GM13977 (cell line): ENCODE data around the gene COL11A1.
A peak's percentile ranks its signal among the peaks of the same experiment; 100 is the strongest.

Experiments used
- DNase-seq: peaks from one replicate; pipeline ENCODE4 v3.0.0; 2012; ENCODE audit warnings: low spot score
- in situ Hi-C: fragments of 300-500 bp; cut with MboI; formaldehyde crosslinking; loops from one replicate; pipeline ENCODE4 v1.12.0; 2022; ENCODE audit warnings: low sequenced_read_pairs, low pct_unique_long_range_greater_than_20kb, mixed read lengths, inconsistent platforms; ENCODE audit not compliant: unreplicated experiment
- TF ChIP-seq, protein P1 (sequence below): IDR thresholded peaks from 2 replicates; pipeline ENCODE4 v1.5.1; 2012; ENCODE audit warnings: mild to moderate bottlenecking, control low read depth; ENCODE audit not compliant: insufficient read depth; ENCODE audit errors: extremely low read depth, missing control alignments

The COL11A1 gene

DNA sequence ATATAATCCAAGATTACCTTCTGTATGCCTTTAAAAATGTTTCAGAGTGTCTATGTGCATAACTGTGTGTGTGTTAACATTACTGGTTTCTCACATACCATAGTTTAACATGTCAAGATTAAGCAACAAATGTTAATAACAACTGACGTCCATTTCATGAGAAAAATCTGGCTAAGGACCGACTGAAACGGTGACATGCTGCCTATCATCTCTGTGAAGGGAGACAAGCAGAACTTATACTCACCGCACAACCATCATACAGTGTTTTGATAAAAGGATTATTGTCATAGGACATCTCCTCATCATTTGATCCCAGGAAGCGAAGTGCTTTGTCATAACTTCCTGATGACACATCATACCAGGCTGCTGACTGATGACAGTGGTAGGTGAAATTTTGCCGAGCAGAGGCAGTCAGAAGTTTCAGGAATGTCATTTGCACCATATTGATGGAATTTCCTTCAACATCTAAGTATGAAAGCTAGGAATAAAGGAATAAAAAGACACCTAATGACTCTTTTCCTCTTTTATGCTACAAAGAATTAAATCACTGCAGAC lies 228.8 kb downstream of the COL11A1 start:
- DNase-seq, result no peak
- TF ChIP-seq, protein P1, sequence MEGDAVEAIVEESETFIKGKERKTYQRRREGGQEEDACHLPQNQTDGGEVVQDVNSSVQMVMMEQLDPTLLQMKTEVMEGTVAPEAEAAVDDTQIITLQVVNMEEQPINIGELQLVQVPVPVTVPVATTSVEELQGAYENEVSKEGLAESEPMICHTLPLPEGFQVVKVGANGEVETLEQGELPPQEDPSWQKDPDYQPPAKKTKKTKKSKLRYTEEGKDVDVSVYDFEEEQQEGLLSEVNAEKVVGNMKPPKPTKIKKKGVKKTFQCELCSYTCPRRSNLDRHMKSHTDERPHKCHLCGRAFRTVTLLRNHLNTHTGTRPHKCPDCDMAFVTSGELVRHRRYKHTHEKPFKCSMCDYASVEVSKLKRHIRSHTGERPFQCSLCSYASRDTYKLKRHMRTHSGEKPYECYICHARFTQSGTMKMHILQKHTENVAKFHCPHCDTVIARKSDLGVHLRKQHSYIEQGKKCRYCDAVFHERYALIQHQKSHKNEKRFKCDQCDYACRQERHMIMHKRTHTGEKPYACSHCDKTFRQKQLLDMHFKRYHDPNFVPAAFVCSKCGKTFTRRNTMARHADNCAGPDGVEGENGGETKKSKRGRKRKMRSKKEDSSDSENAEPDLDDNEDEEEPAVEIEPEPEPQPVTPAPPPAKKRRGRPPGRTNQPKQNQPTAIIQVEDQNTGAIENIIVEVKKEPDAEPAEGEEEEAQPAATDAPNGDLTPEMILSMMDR, result no peak
- in situ Hi-C loops, result no loop called here

- TF ChIP-seq, protein P1, result no peak
- in situ Hi-C loops, result no loop called here
- no peak for DNase-seq
Measured at GRCh38 chr1:102875756-102876155, 232.6 kb downstream of the COL11A1 start.

DNA sequence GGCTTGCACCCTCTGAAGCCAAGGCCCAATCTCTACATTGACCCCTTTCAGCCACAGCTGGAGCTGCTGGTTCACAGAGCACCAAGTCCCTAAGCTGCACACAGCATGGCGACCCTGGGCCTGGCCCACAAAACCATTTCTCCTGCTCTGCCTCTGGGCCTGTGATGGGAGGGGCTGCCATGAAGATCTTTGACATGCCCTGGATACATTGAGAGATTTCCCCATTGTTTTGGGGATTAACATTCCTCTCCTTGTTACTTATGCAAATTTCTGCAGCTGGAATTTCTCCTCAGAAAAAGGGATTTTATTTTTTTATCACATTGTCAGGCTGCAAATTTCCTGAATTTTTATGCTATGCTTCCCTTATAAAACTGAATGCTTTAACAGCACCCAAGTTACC lies 235.8 kb downstream of the COL11A1 start:
- DNase-seq, result no peak
- TF ChIP-seq, protein P1, result no peak
- in situ Hi-C loops, result no loop called here

DNA sequence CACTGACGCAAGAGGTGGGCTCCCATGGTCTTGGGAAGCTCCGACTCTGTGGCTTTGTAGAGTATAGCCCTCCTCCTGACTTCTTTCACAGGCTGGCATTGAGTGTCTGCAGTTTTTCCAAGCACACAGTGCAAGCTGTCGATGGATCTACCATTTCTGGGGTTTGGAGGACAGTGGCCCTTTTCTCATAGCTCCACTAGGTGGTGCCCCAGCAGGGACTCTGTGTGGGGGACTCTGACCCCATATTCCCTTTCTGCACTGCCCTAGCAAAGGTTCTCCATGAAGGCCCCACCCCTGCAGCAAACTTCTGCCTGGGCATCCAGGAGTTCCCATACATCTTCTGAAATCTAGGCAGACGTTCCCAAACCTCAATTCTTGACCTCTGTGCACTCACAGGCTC lies 236.2 kb downstream of the COL11A1 start:
- DNase-seq, result no peak
- TF ChIP-seq, protein P1, result peak; percentile 17
- in situ Hi-C loops, result no loop called here

GRCh38 chr1:102863704-102864103 lies 244.6 kb downstream of the COL11A1 start:
- no peak for DNase-seq
- in situ Hi-C loops, result no loop called here

GRCh38 chr1:102861247-102861646 lies 247.1 kb downstream of the COL11A1 start:
- in situ Hi-C loops, result no loop called here

More at GRCh38 chr1:102863704-102864103, 244.6 kb downstream of the COL11A1 start:
- TF ChIP-seq, protein P1, result no peak

More at GRCh38 chr1:102861247-102861646, 247.1 kb downstream of the COL11A1 start:
- no peak for DNase-seq
- TF ChIP-seq, protein P1, result no peak
